Kasumi-1 (cell line): ENCODE data around the gene GPD1.
A peak's percentile ranks its signal among the peaks of the same experiment; 100 is the strongest.

Experiments
- DNase-seq, 2 experiments: peaks; one replicate each; lab custom pipeline; 2025; lab: John Stamatoyannopoulos, UW

GPD1 gene

GRCh38 chr12:50103767-50104321, at the start of gene GPD1:
TSS of gene GPD1 (plus strand) at chr12:50104008. CDS start at chr12:50104051, 43 bp downstream.
- no peak for DNase-seq

- DNase-seq = peak; percentile 51 to 58
Measured at GRCh38 chr12:50055831-50056638, 47.8 kb upstream of the GPD1 start.

GRCh38 chr12:50056639-50056976, 47.2 kb upstream of the GPD1 start:
- no peak for DNase-seq

- DNase-seq = peak; percentile 42 to 43
Measured at GRCh38 chr12:50057000-50057841, 46.6 kb upstream of the GPD1 start, which contains the start of gene ASIC1. TSS of gene ASIC1 (plus strand) at chr12:50057596. CDS start at chr12:50058767, 1,171 bp downstream.

- no peak for DNase-seq
Measured at GRCh38 chr12:50057896-50058670, 45.7 kb upstream of the GPD1 start.

GRCh38 chr12:50058743-50059312, 45.0 kb upstream of the GPD1 start:
- DNase-seq = no peak

- DNase-seq = peak; percentile 95
Measured at GRCh38 chr12:50059440-50060119, 44.2 kb upstream of the GPD1 start.

- DNase-seq = no peak
Measured at GRCh38 chr12:50060120-50060468, 43.7 kb upstream of the GPD1 start.

GRCh38 chr12:50061171-50061570, 42.6 kb upstream of the GPD1 start:
- peak in 1 of 2 experiments; percentile 33 for DNase-seq

- peak; percentile 27 to 42 for DNase-seq
Measured at GRCh38 chr12:50061946-50062686, 41.7 kb upstream of the GPD1 start.

GRCh38 chr12:50062728-50063460, 40.9 kb upstream of the GPD1 start:
- DNase-seq = no peak

- no peak for DNase-seq
Measured at GRCh38 chr12:50065726-50066310, 38.0 kb upstream of the GPD1 start.

GRCh38 chr12:50066402-50066801, 37.4 kb upstream of the GPD1 start:
- peak; percentile 21 to 48 for DNase-seq

GRCh38 chr12:50069069-50069468, 34.7 kb upstream of the GPD1 start:
- DNase-seq = no peak

GRCh38 chr12:50069539-50069938, 34.3 kb upstream of the GPD1 start:
- DNase-seq = no peak

- DNase-seq = peak; percentile 87 to 91
Measured at GRCh38 chr12:50070314-50071060, 33.3 kb upstream of the GPD1 start.

GRCh38 chr12:50072198-50072907, 31.5 kb upstream of the GPD1 start:
- DNase-seq = no peak

- no peak for DNase-seq
Measured at GRCh38 chr12:50073206-50073605, 30.6 kb upstream of the GPD1 start.
